ENCODE results near the gene SRP9.

Gene SRP9

GRCh38 chr1:225747566-225747965, 30.1 kb upstream of the SRP9 start:
- no peak for DNase-seq (ENCODE audit: low read depth in 2 of 2)
- no peak for TF ChIP-seq CTCF (IDR thresholded peaks at IDR 0.05; ENCODE audit: low read depth, low read length)
- H3K4me3 ChIP-seq (replicated peaks in 1 of 2; ENCODE audit: low read depth in 2 of 2, low read length in 2 of 2) = no peak overlapping the region

GRCh38 chr1:225748529-225748928, 29.1 kb upstream of the SRP9 start:
- H3K4me3 ChIP-seq (replicated peaks in 1 of 2; ENCODE audit: low read depth in 2 of 2, low read length in 2 of 2) = no peak overlapping the region
- DNase-seq (ENCODE audit: low read depth in 2 of 2) = no peak
- TF ChIP-seq CTCF (IDR thresholded peaks at IDR 0.05; ENCODE audit: low read depth, low read length) = no peak

- DNase-seq (ENCODE audit: low read depth in 2 of 2) = no peak
- no peak for TF ChIP-seq CTCF (IDR thresholded peaks at IDR 0.05; ENCODE audit: low read depth, low read length)
- H3K4me3 ChIP-seq (replicated peaks in 1 of 2; ENCODE audit: low read depth in 2 of 2, low read length in 2 of 2) = no peak overlapping the region
Observed at GRCh38 chr1:225749706-225750105, 27.9 kb upstream of the SRP9 start.

GRCh38 chr1:225750420-225750819, 27.2 kb upstream of the SRP9 start:
- TF ChIP-seq CTCF (IDR thresholded peaks at IDR 0.05; ENCODE audit: low read depth, low read length) = no peak
- no peak for DNase-seq (ENCODE audit: low read depth in 2 of 2)
- no peak overlapping the region for H3K4me3 ChIP-seq (replicated peaks in 1 of 2; ENCODE audit: low read depth in 2 of 2, low read length in 2 of 2)

- TF ChIP-seq CTCF (IDR thresholded peaks at IDR 0.05; ENCODE audit: low read depth, low read length) = no peak
- no peak for DNase-seq (ENCODE audit: low read depth in 2 of 2)
- no peak overlapping the region for H3K4me3 ChIP-seq (replicated peaks in 1 of 2; ENCODE audit: low read depth in 2 of 2, low read length in 2 of 2)
Observed at GRCh38 chr1:225750875-225751824, 26.5 kb upstream of the SRP9 start.

- DNase-seq (ENCODE audit: low read depth in 2 of 2) = no peak
- no peak for TF ChIP-seq CTCF (IDR thresholded peaks at IDR 0.05; ENCODE audit: low read depth, low read length)
- H3K4me3 ChIP-seq (replicated peaks in 1 of 2; ENCODE audit: low read depth in 2 of 2, low read length in 2 of 2) = no peak overlapping the region
Observed at GRCh38 chr1:225752245-225752644, 25.4 kb upstream of the SRP9 start.

Data from cardiac fibroblast (primary cell).